ENCODE results near the gene ARID1A. TPM values are rescaled to one million over a fixed set of nuclear protein-coding genes. Genes with fewer than 3 reads are reported as not detected.

Gene ARID1A
- total and polyA plus RNA-seq, 2 of the 4 experiments (the other 2 are of a cell fraction): 14.0 to 40.7 TPM

- no peak for TF ChIP-seq FOS (IDR thresholded peaks at IDR 0.05; ENCODE audit: low read depth, low read length)
- no peak for TF ChIP-seq BHLHE40 (IDR thresholded peaks at IDR 0.05; ENCODE audit: low read depth, low read length)
- no peak for TF ChIP-seq MAFK (IDR thresholded peaks at IDR 0.05; ENCODE audit: low read depth, low read length)
- no peak for TF ChIP-seq RAD21 (IDR thresholded peaks at IDR 0.05; ENCODE audit: low read length)
- TF ChIP-seq CTCF (conservative IDR thresholded peaks at IDR 0.05; ENCODE audit: low read depth, low read length): no peak
- Histone ChIP-seq H2BK5ac (ENCODE audit: low read depth, low read length, poor library complexity, severe bottlenecking) (no peak overlapping the region), H4K5ac (ENCODE audit: low read depth, low read length) (no peak overlapping the region), H3K27ac (ENCODE audit: insufficient read depth, low read length) (no peak overlapping the region), H3K9ac (ENCODE audit: low read depth, low read length) (no peak overlapping the region), H3K4ac (ENCODE audit: low read depth, low read length) (no peak overlapping the region), H3K18ac (ENCODE audit: low read depth, low read length) (no peak overlapping the region), H2BK120ac (ENCODE audit: low read depth, low read length) (no peak overlapping the region), H3K23ac (ENCODE audit: low read depth, low read length) (no peak overlapping the region), H3K36me3 (ENCODE audit: control insufficient read depth, insufficient read depth, low read length) (peaks cover 54% of the 10 kb centered on the region), H4K91ac (ENCODE audit: insufficient read depth, low read depth, low read length) (no peak overlapping the region), H2AFZ (replicated peaks; ENCODE audit: low read length, poor library complexity) (no peak overlapping the region), H3K27me3 (ENCODE audit: control insufficient read depth, insufficient read depth, low read length) (no peaks in the 10 kb centered on the region), H2BK15ac (ENCODE audit: low read depth, low read length) (no peak overlapping the region), H3K9me1 (ENCODE audit: insufficient read depth, low read length) (peaks cover 30% of the 10 kb centered on the region), H3K14ac (replicated peaks; ENCODE audit: low read depth, low read length) (no peak overlapping the region), H4K8ac (ENCODE audit: low read depth in 2 of 2, low read length in 2 of 2) (no peak overlapping the region), H3K9me3 (ENCODE audit: control insufficient read depth, insufficient read depth, low read length) (no peaks in the 10 kb centered on the region), H3K79me1 (ENCODE audit: low read depth in 1 of 2, low read length in 2 of 2) (peaks cover 52 to 85% of the 10 kb centered on the region in 2 experiments), H3K4me1 (ENCODE audit: control insufficient read depth, insufficient read depth, low read length) (peaks cover under 1% of the 10 kb centered on the region), H2AK9ac (replicated peaks; ENCODE audit: low read depth, low read length, poor library complexity) (no peak overlapping the region), H3K56ac (ENCODE audit: extremely low read depth, insufficient read depth, low read length) (no peak overlapping the region), H2AK5ac (ENCODE audit: low read depth, low read length) (no peak overlapping the region), H3K4me3 (ENCODE audit: insufficient read depth, low read depth, low read length) (no peak overlapping the region), H3K4me2 (ENCODE audit: low read depth, low read length) (no peak overlapping the region), H2BK20ac (ENCODE audit: low read depth, low read length) (no peak overlapping the region), H4K20me1 (ENCODE audit: insufficient read depth, low read length) (peaks cover 24% of the 10 kb centered on the region)
- no peak for ATAC-seq (ENCODE audit: low read depth)
- dilution Hi-C loops (cut with HindIII; ENCODE audit: low sequenced_read_pairs, unreplicated experiment) (no loop called here), intact Hi-C loops (cut with micrococcal nuclease) (no loop called here), in situ Hi-C loops (cut with MboI; ENCODE audit: low sequenced_read_pairs) (no loop called here)
- BruUV-seq (replicated peaks): no TSS peak
- ChIA-PET CTCF (no interaction called here), POLR2A (ENCODE audit: unreplicated experiment) (no interaction called here)
- DNase-seq: no peak
These were observed 63.7 kb downstream of the ARID1A start for GRCh38 chr1:26759531-26759930.
